HCT116 (cell line): ENCODE data around the gene IPO13.

ENCODE experiments used
- CTCF ChIP-seq, 3 experiments: fragments of 200-600 bp in 1 of 3; sonication (generic) in 1 of 3; IDR thresholded peaks in 2 of 3; conservative IDR thresholded peaks in 1 of 3; 2 replicates each; pipeline ENCODE4 v1.5.1; 2012 to 2017; ENCODE audit warnings: low read depth in 2 of 3, low read length in 2 of 3, antibody characterized with exemption in 1 of 3, borderline replicate concordance in 1 of 3, control low read depth in 1 of 3, mild to moderate bottlenecking in 1 of 3, mixed read lengths in 1 of 3, mixed run types in 1 of 3, moderate library complexity in 1 of 3; ENCODE audit not compliant: insufficient read depth in 1 of 3
- EGR1 ChIP-seq: IDR thresholded peaks from 2 replicates; pipeline ENCODE4 v1.6.1; 2012; ENCODE audit warnings: low read depth

- TF ChIP-seq EGR1: no peak
- no peak for TF ChIP-seq CTCF (IDR thresholded peaks at IDR 0.05 in 2 of 3, conservative IDR thresholded peaks at IDR 0.05 in 1 of 3; ENCODE audit: borderline replicate concordance in 1 of 3, insufficient read depth in 1 of 3, low read depth in 2 of 3, low read length in 2 of 3)
Measured at GRCh38 chr1:43982808-43983207, 36.1 kb downstream of the IPO13 start.
